HG03175 (cell line): ENCODE results near the gene PDLIM1.

Experiments used
- ATAC-seq: cut with Tn5 transposase; IDR thresholded peaks from one replicate; pipeline ENCODE4 v1.9.1; 2021; ENCODE audit warnings: mild to moderate bottlenecking, moderate library complexity; ENCODE audit not compliant: unreplicated experiment

PDLIM1 gene

GRCh38 chr10:95290461-95291364 is at the start of gene PDLIM1:
TSS of gene PDLIM1 (minus strand) at chr10:95291003. CDS start at chr10:95290915, 88 bp downstream.
- peak; percentile 48 for ATAC-seq

GRCh38 chr10:95339863-95340262 is 49.1 kb upstream of the PDLIM1 start:
- ATAC-seq, result no peak

- no peak for ATAC-seq
These were observed 46.8 kb upstream of the PDLIM1 start for GRCh38 chr10:95337423-95338160.

GRCh38 chr10:95336702-95337101 is 45.9 kb upstream of the PDLIM1 start:
- no peak for ATAC-seq

GRCh38 chr10:95335933-95336699 is 45.3 kb upstream of the PDLIM1 start:
- ATAC-seq, result no peak

- ATAC-seq, result no peak
These were observed 44.0 kb upstream of the PDLIM1 start for GRCh38 chr10:95334805-95335144.

- no peak for ATAC-seq
These were observed 43.4 kb upstream of the PDLIM1 start for GRCh38 chr10:95333997-95334804.

GRCh38 chr10:95332666-95333249 is 42.0 kb upstream of the PDLIM1 start:
- ATAC-seq, result no peak

- ATAC-seq, result no peak
These were observed 40.9 kb upstream of the PDLIM1 start for GRCh38 chr10:95331596-95332130.

GRCh38 chr10:95330966-95331453 is 40.2 kb upstream of the PDLIM1 start:
- ATAC-seq, result no peak

GRCh38 chr10:95329296-95329695 is 38.5 kb upstream of the PDLIM1 start:
- ATAC-seq, result no peak

- no peak for ATAC-seq
These were observed 37.2 kb upstream of the PDLIM1 start for GRCh38 chr10:95328013-95328412.

GRCh38 chr10:95327367-95327766 is 36.6 kb upstream of the PDLIM1 start:
- no peak for ATAC-seq

- ATAC-seq, result no peak
These were observed 35.6 kb upstream of the PDLIM1 start for GRCh38 chr10:95326396-95326795.

- ATAC-seq, result no peak
These were observed 35.1 kb upstream of the PDLIM1 start for GRCh38 chr10:95325863-95326262.

- no peak for ATAC-seq
These were observed 33.8 kb upstream of the PDLIM1 start for GRCh38 chr10:95324436-95325268.

GRCh38 chr10:95321554-95322301 is 30.9 kb upstream of the PDLIM1 start:
- no peak for ATAC-seq

GRCh38 chr10:95319239-95319638 is 28.4 kb upstream of the PDLIM1 start:
- ATAC-seq, result no peak
